ENCODE data around the gene SORT1. TPM values are rescaled to one million over a fixed set of nuclear protein-coding genes. Genes with fewer than 3 reads are reported as not detected.

Gene SORT1
- total and polyA plus RNA-seq, 2 of the 8 experiments (the other 6 are each of a cell fraction or from before 2014, with no cell fraction given) = 18.7 to 69.6 TPM

DNA sequence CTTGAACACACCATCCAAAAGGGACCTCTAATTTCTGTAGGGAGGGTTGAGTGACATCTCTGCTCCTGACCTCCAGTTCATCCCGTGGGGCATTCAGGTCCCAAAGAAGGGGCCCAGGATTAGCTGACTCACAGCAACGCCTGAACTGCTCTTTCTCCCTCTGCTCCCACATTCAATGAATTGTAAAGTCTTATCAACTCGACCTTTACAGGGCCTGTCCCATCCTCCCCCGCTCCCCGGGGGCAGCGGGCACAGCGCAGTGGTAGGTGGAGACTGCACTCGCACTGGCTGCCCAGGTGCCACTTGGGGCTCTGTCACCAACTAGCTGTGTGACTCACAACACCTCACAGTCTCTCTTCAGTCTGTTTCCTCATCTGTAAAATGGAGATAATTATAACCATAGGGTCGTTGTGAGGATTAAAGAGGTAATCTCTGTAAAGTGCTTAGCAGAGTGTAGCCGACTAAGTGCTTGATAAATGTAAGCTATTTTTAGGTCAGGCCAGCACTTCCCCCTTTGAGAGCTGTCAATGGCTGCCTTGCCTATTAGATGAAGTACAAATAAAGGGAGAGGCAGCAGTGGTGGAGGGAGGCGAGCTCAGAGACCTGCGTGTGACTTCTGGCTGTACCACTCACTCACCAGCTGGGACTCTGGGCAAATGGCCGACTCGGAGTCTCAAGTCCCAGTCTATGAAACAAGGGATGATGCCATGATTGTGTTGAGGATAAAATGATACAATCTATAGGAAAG lies 90.3 kb downstream of the SORT1 start:
- Histone ChIP-seq H3K79me2 (ENCODE audit: control insufficient read depth in 1 of 2, insufficient read depth in 2 of 2, low read length in 2 of 2) (no peaks in the 10 kb centered on the region), H4K20me1 (replicated peaks in 1 of 2; ENCODE audit: control insufficient read depth in 1 of 2, insufficient read depth in 2 of 2, low read length in 2 of 2) (no peaks in the 10 kb centered on the region), H3K36me3 (ENCODE audit: control insufficient read depth in 2 of 4, insufficient read depth in 4 of 4, low read length in 3 of 4) (peaks cover 0 to 5% (median 0%) of the 10 kb centered on the region in 4 experiments; a peak in 2 of 8 replicates), H3K27me3 (replicated peaks in 1 of 4; ENCODE audit: control insufficient read depth in 3 of 4, extremely low read depth in 1 of 4, insufficient read depth in 3 of 4, low read length in 3 of 4) (no peaks in the 10 kb centered on the region), H3K9me3 (ENCODE audit: insufficient read depth in 2 of 2, low read depth in 1 of 2, low read length in 1 of 2) (no peaks in the 10 kb centered on the region), H3K4me2 (ENCODE audit: insufficient read depth in 1 of 2, low read depth in 2 of 2, low read length in 2 of 2) (no peak overlapping the region), H2BK20ac (ENCODE audit: low read length) (no peak overlapping the region), H3K79me1 (ENCODE audit: low read depth, low read length) (no peaks in the 10 kb centered on the region), H4K8ac (ENCODE audit: extremely low read depth, insufficient read depth, low read length) (no peak overlapping the region), H3K4me3 (ENCODE audit: extremely low read depth in 1 of 4, insufficient read depth in 2 of 4, low read depth in 3 of 4, low read length in 4 of 4) (no peak overlapping the region), H2AFZ (ENCODE audit: low read length) (no peak overlapping the region), H3K18ac (ENCODE audit: extremely low read depth, low read length) (no peak overlapping the region), H3K9ac (replicated peaks in 1 of 4; ENCODE audit: extremely low read depth in 1 of 4, low read depth in 3 of 4, low read length in 3 of 4) (no peak overlapping the region), H3K4ac (replicated peaks; ENCODE audit: insufficient read length, low read depth, low read length) (no peak overlapping the region), H2AK5ac (ENCODE audit: low read depth, low read length) (no peak overlapping the region), H4K91ac (replicated peaks; ENCODE audit: insufficient read length, low read length) (no peak overlapping the region), H3K23ac (ENCODE audit: insufficient read length) (no peak overlapping the region), H3K4me1 (replicated peaks in 1 of 4; ENCODE audit: control insufficient read depth in 3 of 4, insufficient read depth in 4 of 4, low read length in 3 of 4) (peaks cover 0 to 9% (median 3%) of the 10 kb centered on the region in 4 experiments; a peak in 2 of 7 replicates), H3K56ac (replicated peaks; ENCODE audit: insufficient read length, low read depth, low read length) (no peak overlapping the region), H3K27ac (ENCODE audit: low read depth, low read length) (no peak overlapping the region), H3K14ac (ENCODE audit: insufficient read length) (no peak overlapping the region), H2BK12ac (ENCODE audit: low read depth, low read length) (peak overlapping the region; percentile 14; the same call in 1 of the 2 replicates), H2BK120ac (replicated peaks; ENCODE audit: low read depth, low read length) (no peak overlapping the region), H2BK5ac (ENCODE audit: low read depth, low read length) (no peak overlapping the region), H4K5ac (ENCODE audit: insufficient read length, low read depth, low read length) (no peak overlapping the region), H2BK15ac (ENCODE audit: low read length) (no peak overlapping the region; the same call in 1 of the 2 replicates), H3K23me2 (ENCODE audit: low read depth, low read length) (no peaks in the 10 kb centered on the region)
- POLR2A ChIA-PET (ENCODE audit: partially characterized antibody) = interaction anchor here (1.0 to 3.6 kb wide), 6 partner anchors 10 to 90 kb away, joined by 3 to 13 read pairs (median 4); partner anchors contain the start of genes PSRC1 and SORT1
- CTCF ChIA-PET (ENCODE audit: partially characterized antibody) = interaction anchor here (0.9 to 5.6 kb wide), 9 partner anchors 9 to 194 kb away, joined by 3 to 45 read pairs (median 9); partner anchors contain the start of genes PSRC1 and SORT1
- WGBS, 2 experiments (ENCODE audit: extremely low coverage in 1 of 2, insufficient coverage in 1 of 2, insufficient read length in 1 of 2, insufficient replicate concordance in 2 of 2, low coverage in 1 of 2, low lambda C conversion rate in 2 of 2, missing lambda C conversion rate in 1 of 2) = 83% methylated on average over 14 of the region's 14 CpGs; no CpG with 5 or more reads in 1 of the 2 experiments
- FAIRE-seq (no peak), DNase-seq (ENCODE audit: low read depth in 1 of 2, low spot score in 2 of 2) (no peak)
- TF ChIP-seq POLR2AphosphoS5 (IDR thresholded peaks at IDR 0.05; ENCODE audit: low read depth, low read length) (no peak), KDM4A (IDR thresholded peaks at IDR 0.05; ENCODE audit: low read depth, low read length, severe bottlenecking) (no peak), TEAD4 (IDR thresholded peaks at IDR 0.05; ENCODE audit: low read depth, low read length) (no peak), HDAC2 (IDR thresholded peaks at IDR 0.05; ENCODE audit: borderline replicate concordance in 1 of 2, low read depth in 2 of 2, low read length in 2 of 2) (no peak), SP1 (IDR thresholded peaks at IDR 0.05; ENCODE audit: low read depth, low read length) (no peak), EGR1 (IDR thresholded peaks at IDR 0.05; ENCODE audit: borderline replicate concordance, low read depth, low read length) (no peak), MAFK (IDR thresholded peaks at IDR 0.05; ENCODE audit: low read depth, low read length) (no peak), RAD21 (IDR thresholded peaks at IDR 0.05 in 1 of 2, conservative IDR thresholded peaks at IDR 0.05 in 1 of 2; ENCODE audit: low read depth in 2 of 2, low read length in 2 of 2) (no peak), EZH2 (IDR thresholded peaks at IDR 0.05; ENCODE audit: low read depth, low read length, severe bottlenecking) (no peak), TCF12 (IDR thresholded peaks at IDR 0.05; ENCODE audit: low read depth, low read length) (no peak), SP4 (IDR thresholded peaks at IDR 0.05; ENCODE audit: low read length) (no peak), SP2 (IDR thresholded peaks at IDR 0.05; ENCODE audit: low read length) (no peak)
